Measurements from ENCODE around the gene TMEM59L.

DNA sequence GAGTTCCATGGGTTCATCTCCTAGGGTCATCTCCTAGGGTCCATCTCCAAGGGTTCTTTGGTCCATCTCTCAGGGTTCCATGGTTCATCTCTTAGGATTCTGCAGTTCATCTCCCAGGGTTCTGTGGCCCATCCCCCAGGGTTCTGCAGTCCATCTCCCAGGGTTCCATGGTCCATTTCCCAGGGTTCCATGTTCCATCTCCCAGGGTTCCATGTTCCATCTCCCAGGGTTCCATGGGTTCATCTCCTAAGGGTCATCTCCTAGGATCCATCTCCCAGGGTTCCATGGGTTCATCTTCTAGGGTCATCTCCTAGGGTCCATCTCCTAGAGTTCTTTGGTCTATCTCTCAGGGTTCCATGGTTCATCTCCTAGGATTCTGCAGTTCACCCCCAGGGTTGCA, 4.9 kb downstream of the TMEM59L start:
- TF ChIP-seq, protein P1, sequence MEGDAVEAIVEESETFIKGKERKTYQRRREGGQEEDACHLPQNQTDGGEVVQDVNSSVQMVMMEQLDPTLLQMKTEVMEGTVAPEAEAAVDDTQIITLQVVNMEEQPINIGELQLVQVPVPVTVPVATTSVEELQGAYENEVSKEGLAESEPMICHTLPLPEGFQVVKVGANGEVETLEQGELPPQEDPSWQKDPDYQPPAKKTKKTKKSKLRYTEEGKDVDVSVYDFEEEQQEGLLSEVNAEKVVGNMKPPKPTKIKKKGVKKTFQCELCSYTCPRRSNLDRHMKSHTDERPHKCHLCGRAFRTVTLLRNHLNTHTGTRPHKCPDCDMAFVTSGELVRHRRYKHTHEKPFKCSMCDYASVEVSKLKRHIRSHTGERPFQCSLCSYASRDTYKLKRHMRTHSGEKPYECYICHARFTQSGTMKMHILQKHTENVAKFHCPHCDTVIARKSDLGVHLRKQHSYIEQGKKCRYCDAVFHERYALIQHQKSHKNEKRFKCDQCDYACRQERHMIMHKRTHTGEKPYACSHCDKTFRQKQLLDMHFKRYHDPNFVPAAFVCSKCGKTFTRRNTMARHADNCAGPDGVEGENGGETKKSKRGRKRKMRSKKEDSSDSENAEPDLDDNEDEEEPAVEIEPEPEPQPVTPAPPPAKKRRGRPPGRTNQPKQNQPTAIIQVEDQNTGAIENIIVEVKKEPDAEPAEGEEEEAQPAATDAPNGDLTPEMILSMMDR (IDR thresholded peaks at IDR 0.05): no peak
- no peak for TF ChIP-seq EZH2 (IDR thresholded peaks at IDR 0.05; ENCODE audit: borderline replicate concordance, insufficient read depth, low read depth, low read length, poor library complexity, severe bottlenecking)
